Measurements from ENCODE around the gene DLG3. TPM values are rescaled to one million over a fixed set of nuclear protein-coding genes. Genes with fewer than 3 reads are reported as not detected.

DLG3 gene
- total and polyA plus RNA-seq, 11 donors = 6.1 to 14.8 (median 9.6) TPM

DNA sequence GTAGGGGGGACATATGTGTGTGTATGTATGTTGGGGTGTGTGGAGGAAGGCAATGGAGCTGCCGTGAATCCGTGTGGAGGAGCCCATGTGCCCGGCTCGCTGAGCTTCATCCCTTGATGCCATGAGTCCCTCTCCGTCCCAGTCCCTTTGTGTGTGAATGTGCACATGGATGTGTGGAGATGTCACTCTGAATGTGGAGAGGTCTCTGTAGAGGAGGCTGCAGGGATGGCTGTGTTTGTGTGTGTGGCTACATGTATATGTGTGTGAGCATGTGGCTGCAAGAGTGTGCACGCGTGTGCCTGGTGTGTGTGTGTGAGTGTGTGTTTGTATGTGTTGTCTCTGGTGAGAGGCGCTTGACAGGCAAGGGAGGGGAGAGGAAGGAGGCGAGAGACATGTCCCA, 1.3 kb downstream of the DLG3 start:
- peaks cover 0 to 50% (median 8%) of the 10 kb centered on the region in 9 donors for H3K27me3 ChIP-seq
- H3K36me3 ChIP-seq = no peaks in the 10 kb centered on the region
- intact Hi-C loops (cut with DNase I) = no loop called here

DNA sequence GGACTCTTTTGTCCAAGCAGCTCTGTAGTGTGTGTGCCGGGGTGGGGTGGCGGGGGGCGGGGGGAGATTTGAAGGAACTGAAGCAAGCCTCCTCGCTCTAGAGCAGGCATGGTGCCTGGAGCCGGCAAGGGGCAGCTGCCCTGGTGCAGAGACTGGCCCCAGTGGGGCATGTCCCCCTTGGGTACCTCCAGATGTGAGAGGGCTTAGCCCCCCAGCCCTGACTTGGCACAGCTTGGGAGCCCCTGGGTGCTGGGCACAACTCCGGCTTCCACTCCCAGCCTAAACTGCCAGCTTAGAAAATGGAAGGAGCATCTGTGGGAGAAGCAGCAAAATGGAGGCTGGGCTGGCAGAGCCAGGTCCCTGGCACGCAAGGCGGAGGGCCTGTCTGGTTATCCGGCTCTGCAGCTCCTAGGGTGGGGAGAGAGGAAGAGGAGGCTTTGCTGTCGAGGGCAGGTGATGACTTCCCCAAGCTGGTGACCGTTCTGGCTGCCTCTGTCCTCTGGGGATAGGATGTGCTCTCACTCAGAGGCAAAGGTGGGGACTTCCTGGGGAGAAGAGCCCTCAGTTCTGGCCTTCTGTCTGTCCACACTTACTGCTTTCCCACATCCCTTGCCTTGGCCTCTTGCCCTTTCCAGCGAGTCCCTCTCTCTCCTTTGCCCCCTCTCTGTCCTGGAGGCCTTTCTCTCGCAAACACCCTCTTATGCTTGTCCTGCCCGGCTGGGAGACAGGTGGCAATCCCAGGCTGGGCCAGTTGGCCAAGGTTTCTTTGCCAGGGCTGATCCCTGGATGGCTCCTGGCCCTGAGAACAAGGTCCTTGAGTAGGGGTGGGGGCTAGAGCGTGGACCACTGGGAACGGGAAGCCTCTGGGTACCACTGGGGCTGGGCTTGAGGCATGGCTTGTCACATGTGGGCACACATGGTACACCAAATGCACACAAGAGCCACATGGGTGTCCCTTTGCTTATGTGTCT, 2.0 kb downstream of the DLG3 start:
- TF ChIP-seq POLR2A (IDR thresholded peaks at IDR 0.05) = no peak
- TF ChIP-seq, protein P1, sequence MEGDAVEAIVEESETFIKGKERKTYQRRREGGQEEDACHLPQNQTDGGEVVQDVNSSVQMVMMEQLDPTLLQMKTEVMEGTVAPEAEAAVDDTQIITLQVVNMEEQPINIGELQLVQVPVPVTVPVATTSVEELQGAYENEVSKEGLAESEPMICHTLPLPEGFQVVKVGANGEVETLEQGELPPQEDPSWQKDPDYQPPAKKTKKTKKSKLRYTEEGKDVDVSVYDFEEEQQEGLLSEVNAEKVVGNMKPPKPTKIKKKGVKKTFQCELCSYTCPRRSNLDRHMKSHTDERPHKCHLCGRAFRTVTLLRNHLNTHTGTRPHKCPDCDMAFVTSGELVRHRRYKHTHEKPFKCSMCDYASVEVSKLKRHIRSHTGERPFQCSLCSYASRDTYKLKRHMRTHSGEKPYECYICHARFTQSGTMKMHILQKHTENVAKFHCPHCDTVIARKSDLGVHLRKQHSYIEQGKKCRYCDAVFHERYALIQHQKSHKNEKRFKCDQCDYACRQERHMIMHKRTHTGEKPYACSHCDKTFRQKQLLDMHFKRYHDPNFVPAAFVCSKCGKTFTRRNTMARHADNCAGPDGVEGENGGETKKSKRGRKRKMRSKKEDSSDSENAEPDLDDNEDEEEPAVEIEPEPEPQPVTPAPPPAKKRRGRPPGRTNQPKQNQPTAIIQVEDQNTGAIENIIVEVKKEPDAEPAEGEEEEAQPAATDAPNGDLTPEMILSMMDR (IDR thresholded peaks at IDR 0.05) = no peak
- 70 to 78% (median 76%) methylated on average over 14 to 16 of the region's 16 CpGs for WGBS, 4 donors
- Histone ChIP-seq H3K27ac (no peak overlapping the region), H3K36me3 (no peaks in the 10 kb centered on the region), H3K27me3 (peaks cover 0 to 43% (median 8%) of the 10 kb centered on the region in 9 donors), H3K4me3 (no peak overlapping the region), H3K4me1 (peaks cover 0 to 7% (median 0%) of the 10 kb centered on the region in 12 donors), H3K9me3 (no peaks in the 10 kb centered on the region)
- no peak for ATAC-seq
- DNase-seq = no peak
- intact Hi-C loops (cut with DNase I) = no loop called here

More for the DNA sequence above, 1.3 kb downstream of the DLG3 start:
- ATAC-seq (no peak), DNase-seq (no peak)
- Histone ChIP-seq H3K4me1 (peaks cover 0 to 7% (median 0%) of the 10 kb centered on the region in 12 donors), H3K4me3 (no peak overlapping the region), H3K9me3 (no peaks in the 10 kb centered on the region), H3K27ac (no peak overlapping the region)
- TF ChIP-seq, protein P1 (IDR thresholded peaks at IDR 0.05) = no peak
- TF ChIP-seq POLR2A (IDR thresholded peaks at IDR 0.05) = no peak
- 67 to 81% (median 75%) methylated on average over 9 of the region's 9 CpGs for WGBS, 4 donors

DNA sequence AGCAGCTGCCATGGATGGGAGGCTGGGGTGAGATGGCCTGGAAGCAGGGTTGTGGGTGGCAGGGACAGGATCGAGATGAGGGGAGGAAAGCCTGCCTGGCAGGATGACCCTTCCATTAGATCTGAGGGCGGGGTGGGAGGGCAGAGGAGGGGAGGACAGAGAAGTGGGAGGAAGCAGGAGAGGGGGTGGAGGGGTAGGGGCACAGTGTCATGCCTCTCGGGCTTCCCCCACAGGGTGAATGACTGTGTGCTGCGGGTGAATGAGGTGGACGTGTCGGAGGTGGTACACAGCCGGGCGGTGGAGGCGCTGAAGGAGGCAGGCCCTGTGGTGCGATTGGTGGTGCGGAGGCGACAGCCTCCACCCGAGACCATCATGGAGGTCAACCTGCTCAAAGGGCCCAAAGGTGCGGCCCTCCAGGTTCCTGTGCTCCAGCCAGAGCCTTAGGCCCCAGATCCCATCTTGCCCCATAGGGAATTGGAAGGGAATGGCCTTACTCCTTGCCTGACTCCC, 4.9 kb downstream of the DLG3 start:
- H3K27ac ChIP-seq = no peak overlapping the region
- no peak overlapping the region for H3K4me3 ChIP-seq
- H3K36me3 ChIP-seq = no peaks in the 10 kb centered on the region
- no peak for ATAC-seq
- 89 to 99% (median 95%) methylated on average over 14 of the region's 14 CpGs for WGBS, 4 donors
- intact Hi-C loops (cut with DNase I) = no loop called here
- no peaks in the 10 kb centered on the region for H3K9me3 ChIP-seq
- peaks cover 0 to 21% (median 7%) of the 10 kb centered on the region in 9 donors for H3K27me3 ChIP-seq
- peaks cover 0 to 10% (median 2%) of the 10 kb centered on the region in 12 donors for H3K4me1 ChIP-seq
- DNase-seq = no peak
- TF ChIP-seq POLR2A (IDR thresholded peaks at IDR 0.05) = no peak
- TF ChIP-seq, protein P1 (IDR thresholded peaks at IDR 0.05) = no peak

DNA sequence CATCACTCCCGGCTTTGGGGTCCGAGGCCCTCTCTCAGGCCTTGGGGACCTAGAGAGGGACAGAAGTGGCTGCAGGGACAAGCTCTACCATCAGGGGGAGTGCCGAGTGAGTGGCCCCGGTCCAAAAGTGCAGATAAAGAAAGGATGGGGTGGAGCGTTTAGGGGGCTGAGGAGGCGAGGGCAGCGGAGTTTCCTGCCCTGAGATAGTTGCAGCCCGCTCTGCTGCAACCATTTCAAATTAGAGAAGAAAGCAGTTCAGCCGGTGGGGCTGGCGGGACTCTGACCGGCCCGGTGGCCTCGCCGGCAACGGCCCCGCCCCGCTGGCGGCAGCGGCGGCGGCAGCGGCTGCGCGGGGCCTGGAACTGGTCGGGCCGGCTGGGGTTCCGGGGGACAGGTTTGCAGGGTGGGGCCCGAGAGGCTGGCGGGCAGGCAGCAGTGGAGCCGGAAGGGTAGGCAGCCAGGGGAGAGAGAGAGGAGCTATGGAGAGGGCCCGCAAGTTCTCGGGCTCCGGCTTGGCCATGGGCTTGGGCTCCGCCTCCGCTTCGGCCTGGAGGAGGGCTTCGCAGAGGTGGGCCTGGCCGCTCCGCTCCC, 7.6 kb downstream of the DLG3 start:
- Histone ChIP-seq H3K4me1 (peaks cover 0 to 15% (median 0%) of the 10 kb centered on the region in 12 donors), H3K36me3 (no peaks in the 10 kb centered on the region), H3K27ac (peak overlapping the region in 9 of 12 donors; percentile 19 to 76 (median 43)), H3K9me3 (no peaks in the 10 kb centered on the region), H3K27me3 (peaks cover 0 to 29% (median 0%) of the 10 kb centered on the region in 9 donors), H3K4me3 (peak overlapping the region; percentile 26 to 78 (median 61))
- TF ChIP-seq POLR2A (IDR thresholded peaks at IDR 0.05) = no peak
- TF ChIP-seq, protein P1 (IDR thresholded peaks at IDR 0.05) = peak; percentile 26 to 71 (median 58)
- ATAC-seq (peak in 3 of 4 donors; percentile 49 to 55 (median 54)), DNase-seq (peak; percentile 40 to 68 (median 48))
- WGBS, 4 donors = 1 to 49% (median 22%) methylated on average over 38 to 39 of the region's 39 CpGs
- intact Hi-C loops (cut with DNase I) = loop anchor here in 8 of 10 donors (2.0 to 10.0 kb wide), 5 partner anchors 100 to 213 kb away; no protein-coding TSS in a partner anchor

Data from heart left ventricle (tissue), 16 donors.